Trophoblast cell (in vitro differentiated cells and primary cell): ENCODE measurements around the gene RAB3C.
A peak's percentile ranks its signal among the peaks of the same experiment; 100 is the strongest.

Source experiments
- DNase-seq, 2 donors: peaks; one replicate each; pipeline ENCODE4 v3.0.0-alpha.2; 2016
- H2AFZ ChIP-seq: 2 replicates; pipeline ENCODE4 v1.6.1; 2013; ENCODE audit warnings: low read length, moderate library complexity, mild to moderate bottlenecking; ENCODE audit not compliant: insufficient read depth, poor library complexity
- H2AK5ac ChIP-seq: 2 replicates; pipeline ENCODE4 v1.6.1; 2013; ENCODE audit warnings: mild to moderate bottlenecking, low read length
- H2BK120ac ChIP-seq: 2 replicates; pipeline ENCODE4 v1.6.1; 2013; ENCODE audit warnings: low read length, mild to moderate bottlenecking, moderate library complexity; ENCODE audit not compliant: insufficient read depth, poor library complexity
- H2BK12ac ChIP-seq: 2 replicates; pipeline ENCODE4 v1.6.1; 2013; ENCODE audit warnings: mild to moderate bottlenecking, low read length, moderate library complexity
- H2BK5ac ChIP-seq: 2 replicates; pipeline ENCODE4 v1.6.1; 2013; ENCODE audit warnings: low read length, low read depth, moderate library complexity, mild to moderate bottlenecking; ENCODE audit not compliant: poor library complexity
- H3K14ac ChIP-seq: 2 replicates; pipeline ENCODE4 v1.6.1; 2013; ENCODE audit warnings: mild to moderate bottlenecking, low read length
- H3K18ac ChIP-seq: 2 replicates; pipeline ENCODE4 v1.6.1; 2013; ENCODE audit warnings: mild to moderate bottlenecking, low read length
- H3K23ac ChIP-seq: 2 replicates; pipeline ENCODE4 v1.6.1; 2013; ENCODE audit warnings: low read length
- H3K27ac ChIP-seq: 2 replicates; pipeline ENCODE4 v1.5.1; 2013; ENCODE audit warnings: low read depth, mild to moderate bottlenecking, inconsistent platforms, low read length, moderate library complexity
- H3K27me3 ChIP-seq: 2 replicates; pipeline ENCODE4 v1.6.1; 2013; ENCODE audit warnings: inconsistent platforms, mild to moderate bottlenecking, low read length, moderate library complexity; ENCODE audit not compliant: insufficient read depth
- H3K36me3 ChIP-seq, 2 experiments: 1 replicate in 1 of 2; 2 replicates in 1 of 2; pipeline ENCODE4 v1.6.1; 2013; ENCODE audit warnings: low read length in 2 of 2, mild to moderate bottlenecking in 2 of 2, moderate library complexity in 1 of 2; ENCODE audit not compliant: insufficient read depth in 2 of 2, control insufficient read depth in 1 of 2
- H3K4ac ChIP-seq: 2 replicates; pipeline ENCODE4 v1.6.1; 2013; ENCODE audit warnings: low read depth, mild to moderate bottlenecking, low read length, moderate library complexity
- H3K4me1 ChIP-seq, 2 experiments: 1 replicate in 1 of 2; 2 replicates in 1 of 2; pipeline ENCODE4 v1.6.1; 2013; ENCODE audit warnings: low read length in 2 of 2, mild to moderate bottlenecking in 2 of 2, moderate library complexity in 1 of 2; ENCODE audit not compliant: insufficient read depth in 2 of 2, control insufficient read depth in 1 of 2
- H3K4me2 ChIP-seq: 2 replicates; pipeline ENCODE4 v1.6.1; 2013; ENCODE audit warnings: inconsistent platforms, mild to moderate bottlenecking, low read length, moderate library complexity
- H3K4me3 ChIP-seq: 2 replicates; pipeline ENCODE4 v1.5.1; 2013; ENCODE audit warnings: mild to moderate bottlenecking, low read depth, low read length, inconsistent platforms
- H3K79me1 ChIP-seq: one replicate; pipeline ENCODE4 v1.6.1; 2013; ENCODE audit warnings: low read length
- H3K79me2 ChIP-seq: 2 replicates; pipeline ENCODE4 v1.6.1; 2013; ENCODE audit warnings: low read length, mild to moderate bottlenecking; ENCODE audit not compliant: control insufficient read depth, insufficient read depth, poor library complexity
- H3K9ac ChIP-seq: 2 replicates; pipeline ENCODE4 v1.6.1; 2013; ENCODE audit warnings: mild to moderate bottlenecking, low read length
- H3K9me3 ChIP-seq: 2 replicates; pipeline ENCODE4 v1.6.1; 2013; ENCODE audit warnings: low read depth, mild to moderate bottlenecking, control low read depth, inconsistent platforms, low read length; ENCODE audit not compliant: insufficient read depth
- H4K12ac ChIP-seq: 2 replicates; pipeline ENCODE4 v1.6.1; 2013; ENCODE audit warnings: low read depth, mild to moderate bottlenecking, low read length, moderate library complexity
- H4K8ac ChIP-seq: 2 replicates; pipeline ENCODE4 v1.6.1; 2013; ENCODE audit warnings: low read depth, mild to moderate bottlenecking, low read length, moderate library complexity
- H4K91ac ChIP-seq: one replicate; pipeline ENCODE4 v1.6.1; 2013; ENCODE audit warnings: low read depth, mild to moderate bottlenecking, low read length, moderate library complexity
- WGBS: extraction: QIAGEN DNeasy Blood & Tissue Kit; methylation state at CpG from one replicate; pipeline ENCODE4 v1.1.7; 2013; ENCODE audit warnings: missing lambda C conversion rate; ENCODE audit not compliant: insufficient read length, insufficient coverage; ENCODE audit errors: extremely low coverage; 5-methylcytosine and 5-hydroxymethylcytosine counted together

The RAB3C gene

GRCh38 chr5:58681943-58682342 lies 99.1 kb downstream of the RAB3C start:
- no CpG with 5 or more reads among the region's 5 CpGs for WGBS
- Histone ChIP-seq H4K91ac (no peak overlapping the region), H3K27ac (no peak overlapping the region)

GRCh38 chr5:58683567-58683966 lies 100.7 kb downstream of the RAB3C start:
- Histone ChIP-seq H2BK12ac (no peak overlapping the region), H3K18ac (no peak overlapping the region), H3K4me2 (no peak overlapping the region), H3K4ac (no peak overlapping the region), H3K23ac (no peak overlapping the region), H4K91ac (no peak overlapping the region), H3K9ac (no peak overlapping the region), H2AK5ac (no peak overlapping the region), H3K36me3 (no peaks in the 10 kb centered on the region), H3K27me3 (no peaks in the 10 kb centered on the region), H3K27ac (no peak overlapping the region), H2BK5ac (no peak overlapping the region), H3K4me3 (no peak overlapping the region), H3K79me2 (no peaks in the 10 kb centered on the region), H3K4me1 (no peaks in the 10 kb centered on the region), H2AFZ (no peak overlapping the region), H2BK120ac (no peak overlapping the region), H3K9me3 (no peaks in the 10 kb centered on the region), H4K8ac (no peak overlapping the region), H3K14ac (no peak overlapping the region), H3K79me1 (no peaks in the 10 kb centered on the region), H4K12ac (no peak overlapping the region)
- WGBS, result no CpG with 5 or more reads among the region's 2 CpGs
- DNase-seq, result peak; percentile 33 to 65

More at GRCh38 chr5:58681943-58682342, 99.1 kb downstream of the RAB3C start:
- H3K4me1 ChIP-seq, result no peaks in the 10 kb centered on the region
- DNase-seq, result no peak
- H3K14ac ChIP-seq, result no peak overlapping the region
- H3K9me3 ChIP-seq, result no peaks in the 10 kb centered on the region
- no peak overlapping the region for H3K23ac ChIP-seq
- no peak overlapping the region for H2BK5ac ChIP-seq
- no peak overlapping the region for H3K4me3 ChIP-seq
- no peak overlapping the region for H2BK12ac ChIP-seq
- H3K4ac ChIP-seq, result no peak overlapping the region
- no peak overlapping the region for H3K9ac ChIP-seq
- H3K79me2 ChIP-seq, result no peaks in the 10 kb centered on the region
- no peak overlapping the region for H2AFZ ChIP-seq
- no peak overlapping the region for H3K18ac ChIP-seq
- no peaks in the 10 kb centered on the region for H3K27me3 ChIP-seq
- no peak overlapping the region for H2BK120ac ChIP-seq
- no peak overlapping the region for H4K12ac ChIP-seq
- H2AK5ac ChIP-seq, result no peak overlapping the region
- no peaks in the 10 kb centered on the region for H3K79me1 ChIP-seq
- no peak overlapping the region for H3K4me2 ChIP-seq
- no peak overlapping the region for H4K8ac ChIP-seq
- no peaks in the 10 kb centered on the region for H3K36me3 ChIP-seq

- H3K4me3 ChIP-seq, result no peak overlapping the region
- DNase-seq, result no peak
- H3K4ac ChIP-seq, result no peak overlapping the region
- no peak overlapping the region for H3K9ac ChIP-seq
- no peaks in the 10 kb centered on the region for H3K36me3 ChIP-seq
- no peak overlapping the region for H2AK5ac ChIP-seq
- no peak overlapping the region for H2BK5ac ChIP-seq
- no peak overlapping the region for H3K14ac ChIP-seq
- H3K9me3 ChIP-seq, result no peaks in the 10 kb centered on the region
- no peak overlapping the region for H2BK12ac ChIP-seq
- no peaks in the 10 kb centered on the region for H3K27me3 ChIP-seq
- H4K91ac ChIP-seq, result no peak overlapping the region
- H3K79me1 ChIP-seq, result no peaks in the 10 kb centered on the region
- no peak overlapping the region for H4K8ac ChIP-seq
- no CpG with 5 or more reads among the region's 2 CpGs for WGBS
- H3K4me2 ChIP-seq, result no peak overlapping the region
- no peak overlapping the region for H3K18ac ChIP-seq
- no peak overlapping the region for H3K27ac ChIP-seq
- H2AFZ ChIP-seq, result no peak overlapping the region
- H3K4me1 ChIP-seq, result no peaks in the 10 kb centered on the region
- no peaks in the 10 kb centered on the region for H3K79me2 ChIP-seq
- no peak overlapping the region for H3K23ac ChIP-seq
- no peak overlapping the region for H4K12ac ChIP-seq
- no peak overlapping the region for H2BK120ac ChIP-seq
Measured at GRCh38 chr5:58687079-58687478, 104.2 kb downstream of the RAB3C start.

- DNase-seq, result no peak
Measured at GRCh38 chr5:58687595-58687994, 104.7 kb downstream of the RAB3C start.

More at GRCh38 chr5:58687595-58687994, 104.7 kb downstream of the RAB3C start:
- Histone ChIP-seq H3K79me2 (no peaks in the 10 kb centered on the region), H4K91ac (no peak overlapping the region), H3K9me3 (no peaks in the 10 kb centered on the region), H2AFZ (no peak overlapping the region), H3K4me1 (no peaks in the 10 kb centered on the region), H3K4me3 (no peak overlapping the region), H2AK5ac (no peak overlapping the region), H2BK5ac (no peak overlapping the region), H4K12ac (no peak overlapping the region), H3K4me2 (no peak overlapping the region), H2BK12ac (no peak overlapping the region), H3K18ac (no peak overlapping the region), H3K14ac (no peak overlapping the region), H3K4ac (no peak overlapping the region), H3K79me1 (no peaks in the 10 kb centered on the region), H4K8ac (no peak overlapping the region), H2BK120ac (no peak overlapping the region), H3K36me3 (no peaks in the 10 kb centered on the region), H3K27me3 (no peaks in the 10 kb centered on the region), H3K9ac (no peak overlapping the region), H3K23ac (no peak overlapping the region), H3K27ac (no peak overlapping the region)
